LHCN-M2 (cell line): Measurements from ENCODE around the gene MAP1LC3B2. TPM values are rescaled to one million over a fixed set of nuclear protein-coding genes. Genes with fewer than 3 reads are reported as not detected.

Source experiments
- DNase-seq: peaks from one replicate; pipeline ENCODE4 v3.0.0-alpha.2; 2012; ENCODE audit warnings: low read depth
- total RNA-seq: library from RNA; depleted of rRNA; stranded (reverse); fragments of >200 nt; gene quantifications from 2 replicates; pipeline ENCODE4 v1.2.3, GENCODE V29; 2014

The MAP1LC3B2 gene
- total RNA-seq, 1 experiment from 2014 or later, result 0.52 TPM

DNA sequence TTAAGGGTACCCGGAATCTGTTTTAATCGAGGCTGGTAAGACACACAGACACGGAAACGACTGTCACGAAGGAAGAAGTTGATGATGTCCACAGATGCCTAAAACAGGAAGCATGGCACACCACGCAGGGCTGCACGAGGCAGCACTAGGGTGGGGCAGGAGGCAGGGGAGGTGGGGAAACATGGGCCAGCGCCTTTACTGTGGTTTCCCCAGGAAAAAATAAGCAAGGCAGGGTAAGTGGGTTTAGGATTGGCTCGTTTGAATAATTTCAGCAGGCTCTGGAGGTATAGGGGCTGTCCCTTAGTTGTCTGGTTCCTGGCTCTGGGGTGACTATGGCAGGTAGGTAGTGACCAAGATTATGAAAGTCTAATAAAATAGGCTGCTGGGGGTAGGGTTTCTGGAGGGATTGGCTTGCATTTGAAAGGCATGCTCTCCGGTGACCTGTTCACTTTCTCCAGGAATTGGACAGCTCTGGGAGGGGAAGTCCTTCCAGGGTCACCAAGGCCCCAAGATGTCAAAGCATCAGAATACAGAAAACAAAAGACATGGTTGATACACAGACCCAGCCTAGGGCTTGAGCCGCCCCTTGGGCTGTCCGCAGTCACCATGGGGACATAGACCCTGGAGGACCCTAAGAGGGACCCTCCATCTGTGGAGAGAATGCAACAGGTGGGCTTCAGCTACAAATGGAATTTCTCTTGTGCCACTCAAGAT, 35.3 kb downstream of the MAP1LC3B2 start:
- DNase-seq, result no peak

DNA sequence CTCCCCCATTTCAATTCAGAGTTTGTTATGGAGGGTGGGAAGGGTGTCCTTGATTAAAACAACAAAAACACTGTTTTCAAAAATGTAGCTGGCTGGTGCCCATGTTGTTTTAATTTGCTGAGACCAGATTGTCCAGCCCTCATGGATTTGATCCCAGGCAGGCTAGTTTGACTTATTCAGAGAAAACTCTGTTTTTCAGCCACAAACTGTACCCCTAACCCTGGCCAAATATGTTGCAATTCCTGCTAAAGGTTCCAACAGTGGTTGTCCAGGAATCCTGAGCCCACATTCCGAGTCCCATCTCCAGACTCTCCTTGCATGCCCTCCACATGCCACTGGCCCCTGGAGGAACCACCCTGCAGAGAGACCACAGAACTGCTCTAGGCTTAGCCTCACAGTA, 36.0 kb downstream of the MAP1LC3B2 start:
- DNase-seq, result no peak

DNA sequence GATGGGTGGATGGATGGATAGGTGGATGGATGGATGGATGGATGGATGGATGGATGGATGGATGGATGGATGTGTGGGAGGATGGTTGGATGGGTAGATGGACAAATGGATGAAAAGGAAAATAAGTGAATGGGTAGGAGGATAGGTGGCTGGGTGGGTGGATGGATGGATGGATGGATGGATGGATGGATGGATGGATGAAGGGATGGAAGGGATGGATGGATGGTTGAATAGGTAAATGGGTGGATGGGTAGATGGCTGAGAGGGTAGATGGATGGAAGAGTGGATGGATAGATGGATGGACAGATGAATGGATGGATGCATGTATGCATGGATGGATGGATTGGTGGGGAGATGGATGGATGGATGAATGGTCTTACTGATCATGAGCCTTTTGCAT, 36.5 kb downstream of the MAP1LC3B2 start:
- DNase-seq, result no peak

DNA sequence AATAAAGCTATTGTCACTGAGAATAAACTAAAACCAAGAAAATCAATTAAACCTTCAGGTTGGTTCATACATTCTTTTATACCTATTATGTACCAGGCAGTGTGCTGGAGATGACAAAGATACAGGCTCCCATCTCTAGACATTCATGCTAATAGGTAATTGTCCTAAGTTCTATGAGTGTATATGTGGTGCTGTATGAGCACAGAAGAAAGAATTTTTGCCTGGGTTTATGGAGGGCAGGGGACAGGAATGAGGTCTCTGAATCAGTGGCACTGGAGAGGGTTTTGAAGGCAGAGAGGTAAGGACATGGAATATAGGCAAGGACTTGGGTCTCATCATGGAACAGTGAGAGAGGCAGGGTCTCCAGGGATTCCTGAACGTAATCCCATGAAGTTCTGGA, 38.7 kb downstream of the MAP1LC3B2 start:
- no peak for DNase-seq

DNA sequence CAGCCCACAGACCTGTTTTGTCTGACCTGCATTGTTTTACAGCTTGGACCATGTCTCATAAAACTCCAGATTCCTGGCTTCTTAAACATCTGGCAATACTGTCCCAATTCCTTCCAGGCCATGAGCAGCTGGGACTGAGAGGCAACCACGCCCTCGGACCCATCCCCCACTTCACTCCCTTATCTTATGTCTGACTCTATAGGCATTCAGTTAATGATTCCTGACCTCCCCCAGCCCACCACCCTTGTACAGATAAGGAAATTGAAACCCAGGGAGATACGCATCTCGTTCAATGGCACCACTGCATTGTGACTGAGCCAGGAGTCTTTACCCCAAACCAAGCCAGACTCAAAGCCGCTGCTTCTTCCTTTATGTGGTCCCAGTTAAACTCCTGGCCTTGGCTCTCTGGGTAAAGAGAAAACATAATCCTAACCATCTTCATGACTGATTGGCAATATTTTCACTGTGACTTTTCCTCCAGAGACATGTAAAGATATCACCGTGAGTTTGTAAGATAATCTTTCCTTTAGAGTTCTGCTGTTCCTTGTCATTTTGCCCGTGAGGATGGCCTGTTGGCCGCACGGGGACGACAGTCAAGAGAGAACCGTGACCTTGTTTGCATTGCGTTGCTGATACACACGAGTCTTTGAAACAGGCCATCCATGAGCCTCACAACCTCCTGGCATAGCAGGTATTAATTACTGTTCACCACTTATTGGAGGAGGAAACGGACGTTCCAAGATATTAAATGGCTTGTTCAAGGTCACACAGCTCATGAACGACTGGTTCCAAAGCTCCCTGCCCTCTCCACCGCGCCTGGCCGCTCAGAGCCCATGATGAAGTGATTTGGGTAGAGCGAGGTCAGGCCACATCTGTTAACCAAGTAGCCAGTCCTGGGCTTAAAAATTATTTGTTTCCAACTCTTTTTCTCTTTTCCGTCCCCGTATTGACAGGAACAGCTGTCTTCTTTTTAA, 39.4 kb downstream of the MAP1LC3B2 start:
- no peak for DNase-seq

DNA sequence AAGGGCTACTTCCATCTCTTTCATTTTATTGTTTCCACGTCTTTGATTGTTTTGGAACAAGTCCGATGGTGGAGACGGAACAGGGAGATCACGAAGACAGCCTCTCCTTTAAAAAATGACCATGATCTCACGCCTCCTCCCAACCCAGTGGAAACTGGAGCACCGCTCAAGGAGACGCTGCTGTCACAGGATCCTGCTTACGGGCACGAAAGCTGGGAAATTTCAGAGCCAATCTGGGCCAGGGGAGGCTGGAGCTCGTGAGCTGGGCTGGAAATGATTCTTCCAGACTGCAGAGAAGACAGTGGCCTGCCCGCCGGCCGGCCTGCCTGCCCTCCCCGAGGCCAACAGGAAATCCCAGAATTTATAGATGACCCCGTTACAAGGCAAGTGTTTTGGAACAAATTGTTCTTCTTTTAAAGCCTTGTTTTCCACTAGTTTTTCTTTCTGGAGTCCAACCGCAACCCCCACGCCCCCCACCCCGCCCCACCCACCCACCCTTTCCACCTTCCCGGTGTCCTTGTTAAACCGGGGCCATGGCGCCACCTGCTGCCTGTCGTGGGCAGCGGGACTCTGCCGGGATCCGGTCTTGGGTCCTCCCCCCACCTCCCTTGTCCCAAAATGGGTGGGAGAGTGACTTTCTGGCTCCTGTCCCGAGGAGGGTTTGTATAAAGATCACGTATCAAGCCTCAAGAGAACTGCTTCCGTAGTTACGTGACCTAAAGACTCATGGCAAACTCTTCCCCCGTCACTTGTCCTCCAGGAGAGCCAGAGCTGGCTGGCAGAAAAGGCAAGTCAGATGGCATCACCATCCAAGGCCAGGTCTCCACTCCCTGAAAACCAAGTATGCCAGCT, 40.3 kb downstream of the MAP1LC3B2 start:
- peak; percentile 82 for DNase-seq

DNA sequence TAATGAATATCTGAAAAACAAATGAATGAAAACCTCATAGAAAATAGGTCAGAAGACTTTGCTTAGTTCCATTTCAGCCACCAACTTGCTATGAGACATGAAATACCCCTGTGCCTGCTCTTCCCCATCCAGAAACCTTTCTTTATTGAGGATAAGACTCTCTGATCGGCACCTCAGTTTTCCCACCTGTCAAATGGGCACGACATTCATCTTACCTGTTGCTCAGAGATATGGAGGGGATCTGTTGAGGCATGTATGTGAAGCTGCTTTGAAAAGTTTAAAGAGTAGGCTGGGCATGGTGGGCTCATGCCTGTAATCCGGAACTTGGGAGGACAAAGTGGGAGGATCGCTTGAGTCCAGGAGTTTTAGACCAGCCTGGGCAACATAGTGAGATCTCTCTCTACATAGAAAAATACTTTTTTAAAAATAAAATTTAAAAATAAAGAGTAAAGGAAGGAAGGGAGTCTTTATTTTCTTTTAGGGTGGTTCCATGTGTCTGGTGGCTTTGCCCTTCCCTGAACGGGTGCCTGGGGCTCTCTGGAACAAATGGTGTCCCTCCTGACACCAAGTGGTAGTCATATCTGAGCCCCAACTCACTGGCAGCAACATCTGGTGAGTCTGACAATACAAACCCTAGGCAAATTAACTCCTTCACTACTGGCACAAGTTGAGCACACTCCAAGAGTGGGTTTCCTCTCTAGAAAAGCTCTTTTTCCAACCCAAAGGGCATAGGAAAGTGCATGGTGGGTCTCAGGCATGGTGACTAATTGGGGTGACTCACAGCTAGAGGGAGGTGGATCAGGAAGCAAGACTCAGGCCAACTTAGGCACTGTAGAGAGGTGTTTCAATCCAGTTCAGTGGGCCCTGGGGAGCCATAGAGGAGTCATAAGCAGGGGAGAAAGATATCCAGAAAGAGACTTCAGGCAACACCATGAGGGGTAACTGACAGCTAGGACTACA, 42.1 kb downstream of the MAP1LC3B2 start:
- peak; percentile 75 for DNase-seq

DNA sequence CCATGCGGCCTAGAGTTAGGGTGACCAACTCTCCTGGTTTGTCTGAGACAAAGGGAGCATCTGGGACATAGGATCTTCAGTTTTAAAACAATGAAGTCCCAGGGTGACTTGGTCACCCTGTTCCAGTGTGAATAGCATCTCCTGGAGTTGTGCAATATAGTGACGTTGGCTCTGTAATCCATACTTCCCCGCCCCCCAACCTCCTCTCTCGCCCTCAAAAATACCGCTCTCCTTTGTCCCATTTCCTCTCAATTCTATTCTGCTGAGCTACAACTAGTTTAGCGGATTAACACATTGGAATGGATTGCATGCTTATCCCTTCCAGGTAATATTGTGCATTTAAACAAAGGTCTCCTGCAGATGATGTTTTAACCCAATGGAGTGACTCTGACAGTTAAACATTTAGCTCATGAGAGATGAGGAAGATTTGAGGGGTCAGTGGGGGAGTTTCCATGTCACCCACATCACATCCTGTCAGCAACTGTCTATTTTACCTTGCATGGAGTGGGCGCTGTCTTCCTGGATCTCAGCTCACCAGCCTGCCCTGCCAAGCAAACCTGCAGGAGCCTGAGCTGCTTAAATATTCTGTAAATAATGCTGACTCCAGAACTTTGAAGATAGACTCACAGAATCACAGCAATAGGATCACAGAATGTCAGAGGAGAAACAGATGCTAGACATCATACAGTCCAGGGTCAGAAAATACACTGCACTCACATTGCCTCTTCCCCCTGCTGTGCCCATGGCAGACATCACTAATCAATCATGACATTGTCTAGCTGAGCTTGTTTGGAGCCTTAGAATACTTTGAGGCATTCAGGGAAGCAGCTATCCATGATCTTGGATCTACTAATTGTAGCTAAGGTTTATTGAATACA, 43.0 kb downstream of the MAP1LC3B2 start:
- DNase-seq, result peak; percentile 15

DNA sequence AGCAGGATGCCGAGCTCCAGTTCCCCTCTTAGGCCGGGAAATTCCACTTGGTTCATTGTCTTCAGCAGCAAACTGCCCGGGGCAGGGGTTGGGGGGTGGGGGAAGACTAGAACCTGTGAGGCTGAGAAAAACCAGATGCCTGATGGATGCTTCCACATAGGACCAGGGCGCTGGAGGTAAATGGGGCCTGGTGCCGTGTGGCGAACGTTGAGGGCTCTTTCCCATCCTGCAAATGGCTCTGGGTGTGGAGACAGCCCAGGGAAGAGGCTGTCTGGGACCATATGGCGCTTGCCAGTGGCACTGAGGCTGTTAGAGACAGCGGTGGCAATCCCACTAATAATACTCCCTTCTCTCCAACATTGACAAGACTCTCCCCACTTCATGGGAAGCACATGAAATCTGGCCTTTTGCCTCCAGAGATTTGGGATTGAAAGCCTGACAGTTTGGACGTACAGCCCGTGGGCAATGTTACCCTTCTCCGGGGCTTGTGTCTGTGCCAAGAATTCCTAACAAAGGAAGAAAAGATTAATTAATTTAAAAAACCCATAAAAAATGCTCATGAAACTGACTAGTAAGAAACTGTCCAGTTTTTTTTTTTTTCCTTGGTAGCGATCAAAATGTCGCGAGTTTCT, 44.5 kb downstream of the MAP1LC3B2 start:
- DNase-seq, result no peak

DNA sequence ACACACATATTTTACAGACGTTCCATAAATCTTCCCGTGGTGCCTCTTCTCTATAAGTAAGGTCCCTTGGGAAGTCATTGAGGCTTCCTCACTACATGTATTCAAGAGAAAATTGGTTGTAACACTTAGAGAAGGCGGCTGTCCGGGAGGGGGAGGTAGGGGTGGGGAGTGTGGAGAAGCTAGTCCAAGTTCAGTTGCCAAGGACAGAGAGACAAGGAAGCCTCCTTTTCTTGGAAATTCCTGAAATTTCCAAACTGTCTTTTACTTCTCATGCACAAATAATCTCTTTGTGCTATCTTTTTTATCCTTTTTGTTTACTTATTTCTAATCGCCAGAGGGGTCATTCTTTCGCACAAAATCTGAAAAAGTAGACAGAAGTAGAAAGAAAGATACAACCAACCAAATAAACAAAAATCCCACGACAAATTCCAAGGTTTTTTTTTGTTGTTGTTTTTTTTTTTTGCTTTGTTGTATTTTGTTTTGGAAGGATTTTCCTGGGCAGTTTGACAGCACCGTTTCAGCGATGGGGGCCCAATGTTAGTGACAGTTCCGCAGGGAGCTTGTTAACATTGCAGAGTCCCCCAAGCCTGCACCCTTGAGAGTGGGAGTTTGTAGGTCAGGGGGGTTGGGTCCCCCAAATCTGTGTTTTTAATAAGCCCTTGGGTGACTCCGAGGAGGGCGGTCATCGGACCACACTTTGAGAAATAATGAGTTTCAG, 45.2 kb downstream of the MAP1LC3B2 start:
- no peak for DNase-seq

DNA sequence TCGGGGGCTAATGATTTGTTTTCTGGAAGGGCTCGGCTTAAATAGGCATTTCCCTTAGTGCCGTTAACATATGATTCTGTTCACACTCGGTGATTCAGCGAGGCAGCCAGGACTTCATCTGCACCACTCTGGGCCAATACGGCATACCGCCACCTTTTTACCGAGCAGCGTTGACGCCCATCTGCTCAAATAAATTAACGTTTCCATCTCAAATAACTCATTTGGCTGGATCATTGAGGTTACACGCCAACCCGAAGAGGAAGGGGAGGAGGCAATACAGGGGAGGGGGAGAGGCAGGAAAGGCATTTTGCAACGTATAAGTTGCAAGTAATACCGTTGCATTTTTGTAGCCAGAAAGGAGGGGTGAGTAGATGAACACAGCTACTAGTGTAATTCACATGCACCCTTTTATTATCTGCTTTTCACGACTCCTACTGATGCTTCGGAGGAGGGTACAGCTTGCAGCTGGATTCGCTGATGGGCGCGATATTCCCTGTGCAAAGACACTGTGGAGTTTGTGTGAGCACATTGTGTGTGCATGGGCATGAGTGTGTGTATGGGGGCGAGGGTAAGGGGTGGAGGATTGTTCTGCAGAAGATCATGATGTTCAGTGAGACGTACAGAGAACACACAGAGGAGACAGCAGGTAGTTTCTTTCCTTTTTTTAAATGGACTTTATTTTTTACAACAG, 45.9 kb downstream of the MAP1LC3B2 start:
- DNase-seq, result no peak

DNA sequence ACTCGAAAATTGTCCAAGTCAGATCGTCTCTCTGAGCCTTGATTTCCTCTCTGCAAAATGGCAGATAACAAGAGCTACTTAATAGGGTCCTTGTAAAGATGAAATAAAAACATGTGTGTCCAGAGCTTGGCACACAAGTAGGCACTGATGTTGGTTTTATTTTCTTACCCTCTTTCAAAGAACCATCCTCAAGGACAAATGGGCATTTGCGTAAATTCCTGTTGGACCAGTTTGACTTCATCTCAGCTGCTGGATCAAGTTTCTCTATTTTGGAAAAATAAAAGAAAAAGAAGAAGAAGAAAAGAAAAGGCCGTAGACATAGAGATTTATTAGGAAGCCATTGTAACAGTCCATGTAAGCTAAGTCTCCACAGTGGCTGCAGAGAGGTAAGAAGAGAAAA, 47.2 kb downstream of the MAP1LC3B2 start:
- DNase-seq, result no peak

DNA sequence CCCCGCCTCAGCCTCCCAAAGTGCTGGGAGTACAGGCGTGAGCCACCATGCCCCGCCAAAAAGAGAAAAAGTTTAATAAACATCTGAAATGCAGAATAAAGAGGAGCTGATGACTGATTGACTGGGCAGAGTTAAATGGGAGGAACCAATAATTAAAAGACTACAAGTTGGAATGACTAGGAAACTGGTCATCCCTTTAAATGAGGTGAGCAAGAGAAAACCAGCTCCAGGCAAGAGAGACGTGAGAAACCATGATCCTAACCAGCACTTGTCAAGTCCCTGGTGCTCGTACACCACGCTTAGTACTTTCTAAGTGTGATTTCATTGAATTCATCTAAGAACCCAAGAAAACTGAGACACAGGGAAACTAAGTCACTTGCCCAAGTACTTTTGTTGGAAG, 47.9 kb downstream of the MAP1LC3B2 start:
- DNase-seq, result no peak

DNA sequence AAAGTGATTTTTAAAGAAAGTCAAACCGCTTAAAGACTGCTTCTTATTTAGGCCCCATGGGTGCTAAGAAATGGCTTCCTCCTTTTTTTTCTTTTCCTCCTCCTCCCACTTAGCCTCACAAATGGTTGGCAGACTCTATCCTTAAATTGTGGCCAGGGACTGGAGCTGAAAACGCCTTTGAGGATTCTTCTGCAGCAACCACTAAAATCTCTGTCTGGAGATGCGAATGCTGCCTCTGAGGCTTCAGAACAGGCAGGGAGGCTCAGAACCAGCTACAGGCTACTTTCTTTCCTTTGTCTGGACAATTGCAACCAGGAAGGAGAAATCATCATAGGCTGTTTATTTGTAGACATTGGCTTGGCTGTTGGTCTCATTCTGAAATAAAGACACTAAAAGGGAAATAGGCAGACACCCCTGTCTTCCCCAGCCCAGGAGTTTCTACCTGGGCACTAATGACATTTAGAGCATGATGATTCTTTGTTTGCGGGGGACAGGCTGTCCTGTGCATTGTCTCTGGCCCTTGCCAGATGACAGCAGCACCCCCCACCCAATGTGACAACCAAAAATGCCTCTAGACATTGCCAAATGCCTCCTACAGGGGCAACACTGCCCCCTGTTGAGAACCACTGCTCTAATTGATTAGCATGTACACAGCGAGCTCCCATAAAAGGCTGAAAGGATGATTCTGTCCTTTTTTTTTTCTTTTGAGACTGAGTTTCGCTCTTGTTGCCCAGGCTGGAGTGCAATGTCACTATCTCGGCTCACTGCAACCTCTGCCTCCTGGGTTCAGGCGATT, 50.3 kb downstream of the MAP1LC3B2 start:
- no peak for DNase-seq

DNA sequence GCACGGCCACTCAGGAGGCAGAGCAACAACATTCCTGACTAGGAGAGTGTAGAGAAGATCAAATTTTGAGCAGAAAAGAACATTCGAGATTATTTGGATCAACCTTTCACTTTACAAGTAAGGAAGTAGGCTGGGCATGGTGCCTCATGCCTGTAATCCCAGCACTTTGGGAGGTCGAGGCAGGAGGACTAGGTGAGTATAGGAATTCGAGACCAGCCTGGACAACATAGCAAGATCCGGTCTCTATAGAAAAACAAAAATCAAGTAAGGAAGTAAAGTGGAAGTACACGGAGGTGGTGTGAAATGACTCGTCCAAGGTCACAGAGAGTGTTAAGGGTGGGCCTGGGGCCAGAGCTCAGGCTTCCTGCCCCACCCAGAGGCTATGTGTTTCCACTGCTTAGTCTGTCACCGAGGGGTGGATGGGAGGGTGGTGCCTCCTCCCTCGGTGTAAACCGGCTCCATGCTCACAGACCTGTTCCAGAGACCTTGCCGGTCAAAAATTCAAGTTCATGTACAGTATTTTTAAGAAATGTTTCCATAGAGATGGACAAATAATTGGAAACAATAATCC, 51.9 kb downstream of the MAP1LC3B2 start:
- DNase-seq, result no peak

DNA sequence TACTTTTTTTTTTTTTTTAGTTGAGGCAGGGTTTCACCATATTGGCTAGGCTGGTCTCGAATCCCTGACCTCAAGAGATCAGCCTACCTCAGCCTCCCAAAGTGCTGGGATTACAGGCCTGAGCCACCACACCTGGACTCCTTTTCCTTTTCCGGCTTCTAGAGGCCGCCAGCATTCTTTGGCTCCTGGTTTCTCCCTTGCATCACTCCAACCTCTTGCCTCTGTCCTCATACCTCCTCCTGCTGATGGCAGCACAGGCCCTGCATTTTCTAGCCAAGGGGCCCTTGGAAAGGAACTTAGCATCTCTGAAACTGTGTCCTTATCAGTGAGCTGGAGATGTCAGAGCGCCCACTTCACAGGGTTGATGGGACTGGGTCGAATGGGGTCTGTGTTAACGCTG, 53.3 kb downstream of the MAP1LC3B2 start:
- no peak for DNase-seq

DNA sequence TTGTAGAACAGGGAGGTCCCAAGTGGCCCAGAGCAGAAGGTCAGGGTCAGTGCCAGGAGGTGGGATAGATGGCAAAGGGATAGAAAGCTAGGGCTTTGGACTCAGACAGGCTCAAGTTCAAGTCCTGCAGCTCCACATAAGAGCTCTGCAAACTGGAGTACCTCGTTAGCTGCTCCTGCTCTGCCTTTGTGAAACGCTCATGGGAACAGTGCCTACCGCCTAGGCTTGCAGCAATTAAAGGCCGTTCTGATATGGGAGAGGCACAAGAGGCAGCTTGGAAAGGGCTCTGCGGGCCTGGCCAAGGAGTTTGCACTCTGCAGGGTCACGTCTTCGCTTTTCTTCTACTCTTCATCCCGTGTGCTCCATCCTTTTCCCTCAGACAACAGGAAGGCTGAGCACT, 54.1 kb downstream of the MAP1LC3B2 start:
- DNase-seq, result no peak
